HG03108 (cell line): Measurements from ENCODE around the gene NISCH.

Experiments
- ATAC-seq: cut with Tn5 transposase; IDR thresholded peaks from one replicate; pipeline ENCODE4 v1.9.1; 2021; ENCODE audit warnings: moderate library complexity; ENCODE audit not compliant: unreplicated experiment

NISCH gene

DNA sequence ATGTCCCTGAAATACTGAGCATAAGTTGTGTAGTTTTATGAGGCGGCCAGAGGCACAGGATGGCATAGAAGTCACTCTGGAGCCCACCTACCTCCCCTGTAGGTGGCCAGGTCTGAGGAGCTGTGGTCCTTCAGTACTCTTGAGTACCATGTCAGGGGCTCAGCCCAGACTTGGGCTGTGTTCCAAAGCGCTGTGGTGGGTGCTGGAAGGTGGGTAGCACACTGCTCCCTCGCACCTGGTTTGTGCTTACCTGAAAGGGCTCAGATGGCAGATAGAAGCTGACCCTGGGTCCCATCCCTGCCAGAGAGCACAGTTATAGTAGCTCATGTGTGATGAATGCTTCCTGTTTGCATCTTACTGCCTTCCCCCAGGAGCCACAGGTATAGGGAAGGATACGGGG, 15.5 kb downstream of the NISCH start:
- ATAC-seq: no peak

GRCh38 chr3:52471371-52472238, 16.2 kb downstream of the NISCH start:
- ATAC-seq: no peak

GRCh38 chr3:52472239-52473000, 17.0 kb downstream of the NISCH start:
- ATAC-seq: no peak

DNA sequence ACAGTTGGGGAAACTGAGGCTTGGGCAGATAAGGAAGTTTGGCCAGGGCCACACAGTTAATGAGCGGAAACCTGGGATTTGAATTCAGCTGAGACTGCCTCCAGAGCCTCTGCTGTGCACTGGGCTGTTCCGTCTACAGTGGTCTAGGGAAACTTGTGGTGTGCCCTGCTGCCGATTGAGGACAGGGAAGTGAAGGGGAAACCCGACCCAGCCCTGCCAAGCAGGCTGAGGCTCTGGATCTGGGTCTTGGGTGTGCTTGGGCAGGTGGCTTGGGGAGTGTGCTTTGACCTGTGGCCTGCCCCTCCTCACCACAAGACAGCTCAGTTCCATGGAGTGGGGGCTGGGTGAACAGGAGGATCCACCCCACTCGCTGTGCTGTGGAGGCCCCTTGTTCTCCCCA, 17.6 kb downstream of the NISCH start:
- ATAC-seq: no peak

GRCh38 chr3:52477076-52477795, 21.8 kb downstream of the NISCH start:
- no peak for ATAC-seq

GRCh38 chr3:52477796-52478095, 22.3 kb downstream of the NISCH start:
- no peak for ATAC-seq

GRCh38 chr3:52479037-52479876, 23.9 kb downstream of the NISCH start:
- ATAC-seq: no peak

- ATAC-seq: no peak
Observed at GRCh38 chr3:52479877-52480575, 24.6 kb downstream of the NISCH start.

- no peak for ATAC-seq
Observed at GRCh38 chr3:52480768-52481715, 25.6 kb downstream of the NISCH start.

DNA sequence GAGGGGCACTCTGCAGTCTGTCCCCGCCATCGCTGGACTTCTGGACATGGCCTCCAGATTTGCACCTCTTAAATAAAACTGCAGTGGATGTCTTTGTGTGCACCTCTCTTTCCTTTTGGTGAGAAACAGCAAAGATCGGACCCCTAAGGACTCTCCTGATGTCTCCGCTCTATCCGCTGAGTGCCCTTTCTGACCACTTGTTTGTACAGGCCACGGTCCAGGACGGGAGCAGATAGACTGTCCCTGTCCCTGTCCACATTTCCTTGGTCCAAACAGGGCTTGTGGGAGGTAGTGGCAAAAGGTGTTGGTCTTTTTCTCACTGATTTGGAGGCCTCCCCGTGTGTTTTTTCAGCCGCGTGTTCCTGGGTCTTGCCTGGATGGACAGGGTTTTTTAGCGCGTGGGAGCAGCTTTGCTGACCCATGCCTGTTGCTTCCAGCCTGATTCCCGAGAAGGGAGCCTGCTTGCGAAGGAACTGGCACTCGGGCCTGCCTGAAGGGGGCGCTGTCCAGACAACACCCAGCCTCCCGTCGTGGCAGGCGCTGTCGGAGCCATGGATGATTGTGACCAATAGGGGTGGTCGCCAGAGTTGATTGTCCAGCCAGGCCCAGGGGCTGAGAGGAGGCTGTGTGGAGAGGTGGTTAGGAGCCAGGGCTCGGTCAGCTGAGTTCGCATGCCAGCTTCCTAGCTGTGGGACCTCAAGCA, 26.6 kb downstream of the NISCH start:
- no peak for ATAC-seq

DNA sequence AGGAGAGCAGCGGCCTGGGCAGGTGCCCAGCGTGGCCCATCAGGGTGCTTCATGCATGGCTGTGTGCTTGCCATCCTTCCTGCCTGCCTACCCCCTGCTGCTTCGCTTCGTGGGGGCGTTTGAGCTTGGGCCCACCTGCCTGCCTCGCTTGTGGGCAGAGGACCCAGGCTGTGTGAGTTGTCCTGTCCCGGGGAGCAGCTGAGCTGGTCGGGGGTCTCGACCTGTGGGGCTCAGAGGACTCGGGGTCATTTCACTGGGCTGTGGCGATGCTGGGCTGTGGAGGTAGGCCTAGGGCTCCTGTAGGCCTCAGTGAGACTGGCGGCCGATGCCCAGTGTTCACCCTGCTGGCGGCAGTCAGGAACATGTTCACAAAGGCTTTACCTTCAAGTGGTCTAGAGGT, 27.7 kb downstream of the NISCH start:
- no peak for ATAC-seq

- no peak for ATAC-seq
Observed at GRCh38 chr3:52483577-52484381, 28.4 kb downstream of the NISCH start.

DNA sequence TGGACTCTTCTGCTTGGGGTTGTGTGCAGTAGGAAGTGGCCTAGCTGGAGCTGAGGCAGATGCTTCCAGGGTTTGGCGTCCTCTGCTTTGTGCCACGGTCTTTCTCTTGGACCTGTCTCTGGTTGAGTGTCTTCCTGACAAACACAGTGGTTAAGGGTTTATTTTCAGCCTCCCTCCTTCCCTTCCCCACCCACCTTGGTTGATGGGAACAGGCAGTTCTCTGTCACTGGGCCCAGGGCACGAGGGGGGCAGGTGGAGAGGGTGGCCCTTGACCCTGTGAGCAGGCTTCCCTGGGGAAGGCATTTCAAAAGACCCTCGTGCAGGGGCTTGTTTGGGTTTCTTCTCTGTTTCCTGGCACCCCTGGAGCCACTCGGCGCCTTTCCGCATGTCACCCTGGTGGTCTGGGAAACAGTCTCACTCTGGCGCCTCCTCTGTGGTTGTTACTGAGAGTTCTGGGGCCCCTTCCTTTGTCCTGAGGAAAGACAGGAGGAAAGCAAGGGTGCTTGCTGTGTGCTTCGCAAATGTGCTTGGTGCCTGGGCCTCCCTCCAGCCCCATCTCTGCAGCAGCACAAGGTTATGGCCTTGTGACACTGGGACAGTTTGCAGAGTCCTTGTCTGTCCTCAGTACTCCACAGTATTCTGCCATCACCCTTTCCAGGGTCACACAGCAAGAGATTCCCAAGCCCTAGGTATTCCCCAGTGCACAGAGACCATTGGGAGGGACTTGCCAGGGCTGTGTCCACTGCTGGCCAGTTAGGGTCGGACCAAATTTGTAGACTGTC, 29.5 kb downstream of the NISCH start:
- no peak for ATAC-seq

- no peak for ATAC-seq
Observed at GRCh38 chr3:52487050-52487787, 31.8 kb downstream of the NISCH start.

- no peak for ATAC-seq
Observed at GRCh38 chr3:52487788-52488691, 32.6 kb downstream of the NISCH start.
